ENCODE measurements around the gene NUPR2.

DNA sequence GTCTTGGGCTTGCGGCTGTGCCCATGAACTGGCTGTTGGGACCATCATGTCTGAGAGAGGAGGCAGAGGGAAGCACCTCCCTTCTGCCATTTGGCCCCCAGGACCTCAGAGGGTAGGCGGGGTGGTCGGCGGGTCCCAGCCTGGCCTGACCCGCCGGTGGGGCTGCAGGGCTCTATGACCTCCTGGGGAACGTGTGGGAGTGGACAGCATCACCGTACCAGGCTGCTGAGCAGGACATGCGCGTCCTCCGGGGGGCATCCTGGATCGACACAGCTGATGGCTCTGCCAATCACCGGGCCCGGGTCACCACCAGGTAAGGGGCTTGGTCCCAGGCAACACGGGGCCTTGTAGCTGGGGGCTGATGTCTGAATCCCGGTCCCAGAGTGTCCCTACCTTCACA is 38.0 kb downstream of the NUPR2 start:
- TF ChIP-seq, protein P1, sequence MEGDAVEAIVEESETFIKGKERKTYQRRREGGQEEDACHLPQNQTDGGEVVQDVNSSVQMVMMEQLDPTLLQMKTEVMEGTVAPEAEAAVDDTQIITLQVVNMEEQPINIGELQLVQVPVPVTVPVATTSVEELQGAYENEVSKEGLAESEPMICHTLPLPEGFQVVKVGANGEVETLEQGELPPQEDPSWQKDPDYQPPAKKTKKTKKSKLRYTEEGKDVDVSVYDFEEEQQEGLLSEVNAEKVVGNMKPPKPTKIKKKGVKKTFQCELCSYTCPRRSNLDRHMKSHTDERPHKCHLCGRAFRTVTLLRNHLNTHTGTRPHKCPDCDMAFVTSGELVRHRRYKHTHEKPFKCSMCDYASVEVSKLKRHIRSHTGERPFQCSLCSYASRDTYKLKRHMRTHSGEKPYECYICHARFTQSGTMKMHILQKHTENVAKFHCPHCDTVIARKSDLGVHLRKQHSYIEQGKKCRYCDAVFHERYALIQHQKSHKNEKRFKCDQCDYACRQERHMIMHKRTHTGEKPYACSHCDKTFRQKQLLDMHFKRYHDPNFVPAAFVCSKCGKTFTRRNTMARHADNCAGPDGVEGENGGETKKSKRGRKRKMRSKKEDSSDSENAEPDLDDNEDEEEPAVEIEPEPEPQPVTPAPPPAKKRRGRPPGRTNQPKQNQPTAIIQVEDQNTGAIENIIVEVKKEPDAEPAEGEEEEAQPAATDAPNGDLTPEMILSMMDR (optimal IDR thresholded peaks at IDR 0.05 in 1 of 3, IDR thresholded peaks at IDR 0.05 in 1 of 3, conservative IDR thresholded peaks at IDR 0.05 in 1 of 3; ENCODE audit: extremely low read depth in 1 of 3, insufficient read depth in 2 of 3, low read length in 3 of 3): no peak
- no peak for TF ChIP-seq EZH2 (IDR thresholded peaks at IDR 0.05; ENCODE audit: low read length)

All from keratinocyte (primary cell).